Measurements from ENCODE around the gene ZNF552.
"Not testable (repeated sequence)": the region's sequence is repeated elsewhere in the genome, so short reads cannot be mapped to it uniquely, and the experiment has no call there.

The ZNF552 gene

DNA sequence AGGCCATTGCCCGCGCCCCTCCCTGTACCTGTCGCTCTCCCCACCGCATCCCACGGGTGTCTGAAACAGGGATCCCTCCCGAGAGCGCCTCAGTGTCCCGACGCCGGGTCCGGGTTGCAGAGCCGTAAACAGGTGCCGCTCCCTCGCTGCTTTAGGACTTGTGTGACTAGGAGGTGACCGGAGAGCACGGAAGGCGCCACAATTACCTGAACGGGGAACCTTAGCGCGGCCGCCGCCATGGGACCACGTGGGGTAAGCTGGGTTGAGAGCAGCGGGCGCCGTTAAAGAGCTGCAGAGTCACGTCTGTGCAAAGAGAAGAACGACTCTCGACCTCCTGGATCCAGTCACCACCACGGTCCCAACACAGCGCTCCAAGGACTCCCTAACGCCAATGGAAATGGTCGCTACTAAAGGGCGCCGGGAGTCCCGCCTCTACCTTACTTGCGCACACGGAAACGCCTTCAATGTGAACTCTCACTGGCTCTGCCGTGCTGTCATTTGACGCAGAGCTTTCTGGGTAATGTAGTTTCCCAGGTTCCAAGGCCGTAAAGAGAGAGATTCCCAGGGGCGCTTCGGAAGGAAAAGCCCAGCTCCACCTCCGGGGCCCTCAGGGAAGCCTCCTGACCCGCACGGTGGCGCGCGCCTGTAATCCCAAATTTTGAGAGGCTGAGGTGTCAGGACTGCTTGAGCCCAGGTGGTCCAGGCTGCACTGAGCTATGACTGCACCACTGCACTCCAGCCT is at the start of gene ZNF552:
TSS of gene ZNF552 (minus strand) at position 409 of the 742 bp plus-strand sequence. CDS start at position 239, 170 bp downstream.
- Mint-ChIP-seq H3K27ac (peak within 1 kb of the TSS; percentile 98), H3K4me1 (peaks cover 58% of the 10 kb centered on the region)

DNA sequence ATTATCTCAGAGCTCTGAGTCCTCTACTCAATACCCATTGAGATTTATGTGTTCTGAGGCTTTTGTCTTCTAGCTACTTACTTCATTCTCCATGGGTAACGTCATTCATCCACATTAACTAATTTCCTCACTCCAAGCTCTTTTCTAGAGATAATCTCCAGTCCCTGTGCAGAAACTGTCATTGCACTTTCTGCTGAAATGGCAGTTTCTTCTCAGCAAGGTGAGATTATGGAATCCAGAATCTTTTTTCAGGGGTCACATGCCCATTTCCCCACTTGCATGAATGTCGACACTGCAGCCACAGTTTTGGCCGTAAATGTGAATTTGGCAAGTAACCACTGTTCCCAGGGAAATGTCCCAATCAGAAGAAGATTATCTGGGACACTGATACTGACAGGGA is 47.6 kb upstream of the ZNF552 start:
- not testable (repeated sequence) for H3K27me3 Mint-ChIP-seq
- peaks cover 65% of the 10 kb centered on the region for H3K36me3 Mint-ChIP-seq

More for the DNA sequence above, at the start of gene ZNF552:
- no peaks in the 10 kb centered on the region for H3K9me3 Mint-ChIP-seq
- peak within 1 kb of the TSS; percentile 96 for H3K4me3 Mint-ChIP-seq
- H3K27me3 Mint-ChIP-seq = no peaks in the 10 kb centered on the region
- peaks cover 11% of the 10 kb centered on the region for H3K36me3 Mint-ChIP-seq

DNA sequence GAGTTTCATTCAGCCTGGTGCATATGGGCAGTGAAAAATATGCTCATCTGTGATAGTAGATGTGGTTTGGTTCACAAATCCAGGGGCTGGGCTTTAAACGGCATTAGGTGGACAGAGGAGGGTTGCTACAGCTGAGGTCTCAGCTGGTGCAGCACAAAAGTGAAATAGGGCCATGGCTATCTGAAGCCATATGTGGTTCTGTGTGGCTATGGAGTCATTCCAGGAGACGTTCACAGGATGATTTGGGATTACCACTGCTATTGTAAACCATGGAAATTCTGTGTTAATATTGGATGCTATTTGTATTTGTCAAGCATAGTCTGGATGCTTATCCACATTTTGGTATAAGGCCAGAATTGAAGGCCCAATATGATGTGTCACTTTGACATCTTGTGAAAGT is 39.4 kb upstream of the ZNF552 start:
- H3K27me3 Mint-ChIP-seq, H3K27ac Mint-ChIP-seq, H3K4me3 Mint-ChIP-seq: not testable (repeated sequence)
- H3K9me3 Mint-ChIP-seq = peaks cover 15% of the 10 kb centered on the region
- H3K36me3 Mint-ChIP-seq = peaks cover 47% of the 10 kb centered on the region
- H3K4me1 Mint-ChIP-seq = peaks cover 28% of the 10 kb centered on the region

More for the DNA sequence above, 47.6 kb upstream of the ZNF552 start:
- H3K4me3 Mint-ChIP-seq, H3K4me1 Mint-ChIP-seq, H3K27ac Mint-ChIP-seq: not testable (repeated sequence)
- peaks cover 12% of the 10 kb centered on the region for H3K9me3 Mint-ChIP-seq

DNA sequence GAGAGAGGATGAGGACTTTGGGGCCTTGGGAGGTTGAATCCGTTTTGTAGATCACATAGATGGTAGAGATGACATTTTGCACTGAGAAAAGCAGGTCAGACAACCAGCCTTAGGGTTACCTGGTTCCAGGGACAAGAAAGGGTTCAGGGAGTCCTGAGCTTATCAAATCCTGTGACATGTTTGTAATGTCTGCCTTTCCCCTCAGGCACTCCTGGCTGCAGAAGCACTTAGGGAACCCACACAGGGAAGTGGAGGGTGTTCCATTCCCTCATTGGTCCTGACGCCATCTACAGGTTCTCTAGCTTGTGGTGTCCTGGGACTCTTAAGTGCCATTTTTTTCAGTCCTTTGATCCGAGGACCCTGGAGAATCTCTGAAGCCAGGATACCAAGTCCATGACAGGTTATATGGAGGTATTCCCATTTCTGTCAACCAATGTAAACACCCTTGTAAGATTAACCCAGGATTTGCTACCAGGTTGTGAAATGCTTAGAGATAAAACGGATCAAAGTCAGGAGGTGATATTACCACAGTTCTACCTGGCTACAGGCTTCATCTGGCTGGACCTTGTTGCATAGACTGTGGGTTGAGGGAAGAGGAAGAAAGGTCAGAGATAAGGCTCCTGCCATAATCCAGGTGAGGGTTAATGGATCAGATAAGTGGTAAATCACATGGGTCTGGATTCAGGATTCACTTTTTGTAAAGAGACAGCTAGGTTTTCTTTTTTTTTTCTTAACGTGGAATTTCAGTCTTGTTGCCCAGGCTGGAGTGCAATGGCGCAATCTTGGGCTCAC is 37.3 kb upstream of the ZNF552 start:
- not testable (repeated sequence) for H3K9me3 Mint-ChIP-seq, H3K27ac Mint-ChIP-seq, H3K27me3 Mint-ChIP-seq
- Mint-ChIP-seq H3K4me3 (peak overlapping the region; percentile 57), H3K36me3 (peaks cover 37% of the 10 kb centered on the region), H3K4me1 (peaks cover 28% of the 10 kb centered on the region)

DNA sequence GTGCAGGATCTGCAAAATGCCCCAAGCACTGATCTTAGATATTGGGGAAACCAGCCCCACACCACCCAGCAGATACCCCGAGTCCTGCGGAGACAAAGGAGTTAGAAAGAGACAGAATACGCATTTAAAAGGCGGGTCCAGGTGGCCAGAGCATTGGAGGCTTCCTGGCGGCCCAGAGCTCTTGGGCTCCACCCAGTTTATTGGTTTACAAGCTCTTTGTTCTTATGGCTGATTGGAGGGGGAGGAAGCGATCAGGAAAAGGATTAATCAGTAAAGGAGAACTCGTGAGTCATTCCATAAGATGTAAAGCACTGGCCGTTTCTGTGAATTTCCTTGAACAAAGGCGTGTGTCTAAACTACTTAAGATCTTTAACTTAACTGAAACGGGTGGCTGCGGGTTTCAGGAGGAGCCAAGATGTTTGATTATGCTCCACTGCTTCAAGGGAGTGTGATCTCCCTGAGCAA is 35.9 kb upstream of the ZNF552 start:
- Mint-ChIP-seq H3K4me3 (peak overlapping the region; percentile 91), H3K4me1 (peaks cover 28% of the 10 kb centered on the region), H3K36me3 (peaks cover 30% of the 10 kb centered on the region), H3K27ac (peak overlapping the region; percentile 90), H3K27me3 (no peaks in the 10 kb centered on the region), H3K9me3 (peaks cover 6% of the 10 kb centered on the region)

DNA sequence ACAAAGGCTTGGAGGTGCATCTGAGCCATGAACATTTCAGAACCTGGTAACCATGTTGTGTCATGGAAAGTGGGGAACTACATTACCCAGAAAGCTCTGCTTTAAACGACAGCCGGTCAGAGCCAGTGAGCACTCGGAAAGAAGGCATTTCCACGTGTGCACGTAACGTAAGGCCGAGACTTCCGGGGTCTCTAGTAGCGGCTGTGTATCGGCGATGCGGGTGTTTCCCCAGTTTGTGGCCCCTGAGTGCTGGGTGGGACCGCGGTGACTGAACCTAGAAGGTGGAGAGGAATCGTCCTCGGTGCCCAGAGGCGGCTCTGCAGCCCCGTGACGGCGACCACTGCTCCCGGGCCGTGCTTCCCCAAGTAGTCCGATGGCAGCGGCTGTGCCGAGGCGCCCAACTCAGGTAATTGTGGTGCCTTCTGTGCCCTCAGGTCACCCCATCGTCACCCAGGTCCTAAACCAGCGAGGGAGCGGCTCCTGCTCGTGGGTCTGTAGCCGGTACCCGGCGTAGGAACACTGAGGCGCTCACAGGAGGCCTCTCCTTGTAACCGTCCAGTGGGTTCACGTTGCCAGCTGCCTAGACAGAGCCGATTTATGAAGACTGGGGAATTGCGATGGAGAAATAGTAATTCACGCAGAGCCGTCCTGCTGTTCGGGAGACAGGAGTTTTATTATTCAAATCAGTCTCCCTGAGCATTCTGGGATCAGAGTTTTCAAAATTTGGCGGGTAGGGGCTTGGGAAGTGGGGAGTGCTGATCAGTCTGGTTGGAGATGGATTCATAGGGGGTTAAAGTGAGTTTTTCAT is 35.2 kb upstream of the ZNF552 start, which contains the start of gene ZNF587:
TSS of gene ZNF587 (plus strand) at position 194 of the 808 bp plus-strand sequence. CDS start at position 374, 180 bp downstream.
- H3K27ac Mint-ChIP-seq = peak within 1 kb of the TSS; percentile 90
- peak within 1 kb of the TSS; percentile 91 for H3K4me3 Mint-ChIP-seq
- H3K4me1 Mint-ChIP-seq = peaks cover 28% of the 10 kb centered on the region
- H3K27me3 Mint-ChIP-seq, H3K9me3 Mint-ChIP-seq: not testable (repeated sequence)
- H3K36me3 Mint-ChIP-seq = peaks cover 26% of the 10 kb centered on the region

DNA sequence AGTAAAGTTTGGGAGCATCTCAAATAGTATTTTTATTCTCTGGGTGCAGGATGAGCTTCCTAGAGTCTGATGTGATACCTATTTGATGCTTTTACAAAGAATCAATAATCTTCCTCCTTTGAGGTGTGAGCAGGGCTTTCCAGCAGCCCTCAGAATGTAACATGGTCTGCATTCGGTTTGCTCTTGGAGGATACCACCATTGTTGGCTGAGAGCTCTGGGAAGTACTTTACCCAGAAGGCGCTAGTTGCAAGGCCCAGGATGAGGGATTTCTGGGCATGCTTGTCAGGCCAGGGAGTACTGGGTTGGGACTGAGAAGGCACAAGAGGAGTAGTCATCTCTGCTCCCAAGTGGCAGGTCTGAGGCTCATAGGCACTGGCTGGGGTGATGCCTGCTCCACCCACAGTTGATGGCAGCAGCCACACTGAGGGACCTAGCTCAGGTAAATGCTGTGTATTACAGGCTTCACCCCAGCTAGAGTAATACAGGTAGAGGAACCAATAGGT is 34.5 kb upstream of the ZNF552 start:
- H3K4me1 Mint-ChIP-seq = peaks cover 28% of the 10 kb centered on the region
- H3K36me3 Mint-ChIP-seq = peaks cover 27% of the 10 kb centered on the region
- not testable (repeated sequence) for H3K9me3 Mint-ChIP-seq, H3K27me3 Mint-ChIP-seq, H3K27ac Mint-ChIP-seq
- H3K4me3 Mint-ChIP-seq = peak overlapping the region; percentile 91

DNA sequence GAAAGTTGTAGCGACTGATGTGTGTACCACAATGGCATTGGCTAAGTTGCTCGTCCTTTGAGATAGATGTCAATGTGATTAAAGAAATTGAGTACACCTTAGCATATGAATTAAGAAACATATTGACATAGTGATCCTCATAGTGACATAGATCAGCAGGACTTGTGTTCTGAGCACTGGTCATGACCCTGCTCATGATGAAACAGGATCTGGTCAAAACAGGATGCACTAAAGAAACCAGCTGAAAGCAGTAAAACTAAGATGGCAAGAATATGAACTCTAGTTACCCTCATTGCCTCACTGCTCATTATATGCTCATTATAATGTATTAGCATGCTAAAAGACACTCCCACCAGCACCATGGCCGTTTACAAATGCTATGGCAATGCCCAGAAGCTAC is 32.5 kb upstream of the ZNF552 start:
- H3K9me3 Mint-ChIP-seq, H3K27me3 Mint-ChIP-seq, H3K27ac Mint-ChIP-seq, H3K4me3 Mint-ChIP-seq: not testable (repeated sequence)
- peaks cover 24% of the 10 kb centered on the region for H3K4me1 Mint-ChIP-seq
- H3K36me3 Mint-ChIP-seq = peaks cover 26% of the 10 kb centered on the region

DNA sequence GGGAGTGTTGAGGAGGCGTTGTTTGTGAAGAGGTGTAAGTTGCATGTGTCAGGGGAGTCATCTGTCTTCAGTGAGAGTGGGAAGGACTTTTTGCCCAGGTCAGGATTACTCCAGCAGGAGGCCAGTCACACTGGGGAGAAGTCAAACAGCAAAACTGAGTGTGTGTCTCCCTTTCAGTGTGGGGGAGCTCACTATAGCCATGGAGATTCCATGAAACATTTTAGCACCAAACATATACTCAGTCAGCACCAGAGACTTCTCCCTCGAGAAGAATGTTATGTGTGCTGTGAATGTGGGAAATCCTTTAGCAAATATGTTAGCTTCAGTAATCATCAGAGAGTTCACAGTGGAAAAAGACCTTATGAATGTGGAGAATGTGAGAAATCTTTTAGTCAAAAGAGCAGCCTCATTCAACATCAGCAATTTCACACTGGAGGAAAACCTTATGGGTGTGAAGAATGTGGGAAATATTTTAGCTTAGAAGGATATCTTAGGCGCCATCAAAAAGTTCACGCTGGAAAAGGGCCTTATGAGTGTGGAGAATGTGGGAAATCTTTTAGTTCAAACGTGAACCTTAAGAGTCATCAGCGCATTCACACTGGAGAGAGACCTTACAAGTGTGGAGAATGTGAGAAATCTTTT is 26.5 kb upstream of the ZNF552 start:
- H3K27me3 Mint-ChIP-seq = no peaks in the 10 kb centered on the region
- peaks cover 16% of the 10 kb centered on the region for H3K4me1 Mint-ChIP-seq
- no peak overlapping the region for H3K27ac Mint-ChIP-seq
- peaks cover 22% of the 10 kb centered on the region for H3K36me3 Mint-ChIP-seq
- no peaks in the 10 kb centered on the region for H3K9me3 Mint-ChIP-seq
- no peak overlapping the region for H3K4me3 Mint-ChIP-seq

DNA sequence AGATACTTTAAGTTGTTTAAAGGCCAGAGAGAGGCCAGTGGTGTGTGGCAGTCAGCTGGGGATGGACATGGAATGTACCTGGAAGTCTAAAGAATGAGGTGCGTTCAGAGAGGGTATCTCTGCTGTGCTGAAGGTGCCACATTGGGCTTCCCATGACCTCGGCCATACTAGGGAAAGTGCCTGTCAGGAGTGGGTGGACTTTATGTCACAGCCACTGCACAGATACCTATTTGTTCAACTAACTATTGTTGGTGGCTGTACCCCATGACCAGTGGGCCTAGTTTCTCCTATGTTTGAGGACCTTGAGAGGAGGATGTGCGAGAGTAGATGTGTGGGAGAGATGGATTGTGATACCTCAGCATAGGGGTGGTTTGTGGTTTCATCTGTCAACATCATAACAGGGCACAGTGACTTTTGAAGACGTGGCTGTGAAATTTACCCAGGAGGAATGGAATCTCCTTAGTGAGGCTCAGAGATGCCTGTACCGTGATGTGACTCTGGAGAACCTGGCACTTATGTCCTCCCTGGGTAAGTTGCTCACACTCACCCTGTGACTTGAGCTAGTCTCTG is 24.0 kb upstream of the ZNF552 start:
- Mint-ChIP-seq H3K4me1 (peaks cover 16% of the 10 kb centered on the region), H3K36me3 (peaks cover 15% of the 10 kb centered on the region)
- not testable (repeated sequence) for H3K27me3 Mint-ChIP-seq, H3K9me3 Mint-ChIP-seq, H3K4me3 Mint-ChIP-seq, H3K27ac Mint-ChIP-seq

DNA sequence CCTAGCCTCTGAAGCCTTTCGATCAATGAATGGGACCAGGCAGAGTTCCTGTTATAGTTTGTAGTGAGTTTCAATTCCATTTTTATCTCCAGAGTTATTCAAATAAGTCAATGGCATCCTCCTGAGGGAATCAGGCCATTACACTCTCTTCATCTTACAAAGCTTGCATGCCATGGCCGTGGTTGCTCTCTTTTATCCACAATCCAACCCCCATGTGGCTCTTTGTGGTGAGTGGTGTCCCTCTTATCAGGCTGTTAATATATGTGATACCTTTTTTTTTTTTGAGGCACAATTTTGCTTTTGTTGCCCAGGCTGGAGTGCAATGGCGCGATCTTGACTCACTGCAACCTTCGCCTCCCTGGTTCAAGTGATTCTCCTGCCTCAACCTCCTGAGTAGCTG is 22.3 kb upstream of the ZNF552 start:
- H3K36me3 Mint-ChIP-seq, H3K9me3 Mint-ChIP-seq, H3K27me3 Mint-ChIP-seq: not testable (repeated sequence)

DNA sequence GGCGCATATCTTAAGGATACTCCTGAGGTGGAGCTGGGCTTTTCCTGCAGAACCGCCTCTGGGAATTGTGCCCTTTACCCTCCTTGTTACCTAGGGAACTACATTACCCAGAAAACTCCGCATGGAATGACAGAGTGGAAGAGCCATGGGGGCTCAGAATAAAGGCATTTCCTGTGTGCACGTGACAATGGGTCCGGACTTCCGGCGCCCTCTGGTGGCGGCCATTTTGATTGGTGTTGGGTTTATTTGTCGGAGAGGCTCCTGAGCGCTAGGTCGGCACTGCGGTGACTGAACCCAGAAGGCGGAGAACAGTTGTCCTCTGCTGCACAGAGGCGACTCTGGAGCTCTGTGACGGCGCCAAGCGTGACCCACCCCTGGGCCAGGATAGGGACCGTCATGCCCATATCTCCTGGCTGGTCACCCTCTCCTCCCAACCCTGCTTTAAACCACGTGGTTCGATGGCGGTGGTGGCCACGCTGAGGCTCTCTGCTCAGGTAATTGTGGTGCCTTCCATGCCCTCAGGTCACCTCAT is 15.4 kb upstream of the ZNF552 start, which contains the start of gene ZNF587B:
TSS of gene ZNF587B (plus strand) at position 229 of the 532 bp plus-strand sequence. CDS start at position 459, 230 bp downstream.
- Mint-ChIP-seq H3K27me3 (no peaks in the 10 kb centered on the region), H3K4me3 (no peak within 1 kb of the TSS)

More for the DNA sequence above, 22.3 kb upstream of the ZNF552 start:
- H3K4me3 Mint-ChIP-seq, H3K27ac Mint-ChIP-seq: not testable (repeated sequence)
- peaks cover 22% of the 10 kb centered on the region for H3K4me1 Mint-ChIP-seq

DNA sequence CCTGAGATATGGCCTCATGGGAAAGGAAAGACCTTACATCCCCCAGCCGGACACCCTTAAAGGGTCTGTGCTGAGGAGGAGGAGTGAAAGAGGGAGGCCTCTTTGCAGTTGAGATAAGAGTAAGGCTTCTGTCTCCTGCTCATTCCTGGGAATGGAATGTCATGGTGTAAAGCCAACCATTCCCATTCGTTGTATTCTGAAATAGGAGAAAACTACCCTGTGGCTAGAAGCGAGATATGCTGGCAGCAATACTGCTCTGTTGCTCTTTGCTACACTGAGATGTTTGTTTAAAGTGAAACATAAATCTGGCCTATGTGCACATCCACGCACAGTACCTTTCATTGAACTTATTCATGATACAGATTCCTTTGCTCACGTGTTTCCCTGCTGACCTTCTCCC is 14.6 kb upstream of the ZNF552 start:
- H3K27me3 Mint-ChIP-seq = no peaks in the 10 kb centered on the region
- no peaks in the 10 kb centered on the region for H3K9me3 Mint-ChIP-seq
- H3K4me1 Mint-ChIP-seq = peaks cover 52% of the 10 kb centered on the region
- no peak overlapping the region for H3K4me3 Mint-ChIP-seq
- H3K36me3 Mint-ChIP-seq = peaks cover 21% of the 10 kb centered on the region
- no peak overlapping the region for H3K27ac Mint-ChIP-seq

More for the DNA sequence above, 15.4 kb upstream of the ZNF552 start, which contains the start of gene ZNF587B:
- Mint-ChIP-seq H3K36me3 (peaks cover 19% of the 10 kb centered on the region), H3K9me3 (no peaks in the 10 kb centered on the region), H3K4me1 (peaks cover 48% of the 10 kb centered on the region), H3K27ac (no peak within 1 kb of the TSS)

DNA sequence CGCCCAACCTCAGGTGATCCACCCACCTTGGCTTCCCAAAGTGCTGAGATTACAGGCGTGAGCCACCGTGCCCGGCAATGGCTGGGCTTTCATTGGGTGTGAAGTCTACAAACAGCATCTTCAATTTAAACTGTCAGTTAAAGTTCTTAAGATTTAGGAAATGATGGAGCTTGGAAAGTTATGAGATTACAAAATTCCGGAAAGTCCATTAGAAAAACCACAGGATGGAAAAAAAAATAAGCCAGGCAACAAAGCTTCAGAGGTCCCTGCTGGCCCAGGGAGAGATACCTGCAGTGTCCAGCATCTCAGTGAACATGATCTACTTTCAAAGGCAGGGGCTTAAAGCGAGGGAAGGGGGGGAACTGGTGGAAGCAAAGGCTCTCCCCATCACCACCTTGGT is 10.8 kb upstream of the ZNF552 start:
- H3K4me1 Mint-ChIP-seq = peaks cover 68% of the 10 kb centered on the region
- no peaks in the 10 kb centered on the region for H3K9me3 Mint-ChIP-seq
- peaks cover 30% of the 10 kb centered on the region for H3K36me3 Mint-ChIP-seq
- H3K27ac Mint-ChIP-seq = no peak overlapping the region
- no peaks in the 10 kb centered on the region for H3K27me3 Mint-ChIP-seq
- H3K4me3 Mint-ChIP-seq = no peak overlapping the region
